GM12892 (cell line): Measurements from ENCODE around the gene NMU.

Experiments used
- POLR2A ChIP-seq: IDR thresholded peaks from 2 replicates; pipeline ENCODE4 v1.6.1; 2011; ENCODE audit warnings: low read depth, low read length, control low read depth
- POLR2AphosphoS5 ChIP-seq: IDR thresholded peaks from 2 replicates; pipeline ENCODE4 v1.6.1; 2011; ENCODE audit warnings: low read depth, low read length, control low read depth
- TAF1 ChIP-seq: IDR thresholded peaks from 2 replicates; pipeline ENCODE4 v1.6.1; 2011; ENCODE audit warnings: low read depth, mild to moderate bottlenecking, control low read depth, low read length, borderline replicate concordance

- TF ChIP-seq TAF1 (no peak), POLR2AphosphoS5 (no peak), POLR2A (no peak)
Observed at GRCh38 chr4:55575513-55575912, 60.6 kb downstream of the NMU start.
